Esophagus muscularis mucosa (tissue), 4 donors: ENCODE data around the gene AANAT. TPM values are rescaled to one million over a fixed set of nuclear protein-coding genes. Genes with fewer than 3 reads are reported as not detected.
A peak's percentile ranks its signal among the peaks of the same experiment; 100 is the strongest.

Experiments
- DNase-seq: peaks from one replicate; pipeline ENCODE4 v3.0.0-alpha.2; 2017; ENCODE audit errors: extremely low spot score
- H3K27ac ChIP-seq, 4 donors: fragments of 200-600 bp; sonication (generic); replicated peaks in 1 of 4; 1 replicate in 3 of 4; 2 replicates in 1 of 4; pipeline ENCODE4 v1.5.1; 2016 to 2019; ENCODE audit warnings: mild to moderate bottlenecking in 1 of 4
- H3K27me3 ChIP-seq, 4 donors: fragments of 200-600 bp; sonication (generic); one replicate each; pipeline versions ENCODE4 v1.5.1 to v1.6.0; 2016 to 2019
- H3K36me3 ChIP-seq, 4 donors: fragments of 200-600 bp; sonication (generic); one replicate each; pipeline ENCODE4 v1.5.1; 2016 to 2019
- H3K4me1 ChIP-seq, 4 donors: fragments of 200-600 bp; sonication (generic); one replicate each; pipeline ENCODE4 v1.5.1; 2016 to 2019
- H3K4me3 ChIP-seq, 4 donors: fragments of 200-600 bp; sonication (generic); 1 replicate in 2 of 4; 2 replicates in 2 of 4; pipeline ENCODE4 v1.5.1; 2016 to 2019; ENCODE audit warnings: mild to moderate bottlenecking in 4 of 4, moderate library complexity in 1 of 4
- H3K9me3 ChIP-seq, 4 donors: fragments of 200-600 bp; sonication (generic); 1 replicate in 3 of 4; 2 replicates in 1 of 4; pipeline ENCODE4 v1.5.1; 2016 to 2019
- EP300 ChIP-seq: sonication (generic); formaldehyde crosslinking; IDR thresholded peaks from one replicate; pipeline ENCODE4 v1.6.1; 2017; ENCODE audit warnings: antibody characterized with exemption
- POLR2A ChIP-seq: fragments of 450-650 bp; IDR thresholded peaks from one replicate; pipeline ENCODE4 v1.6.1; 2017; ENCODE audit warnings: antibody characterized with exemption, moderate library complexity, mild to moderate bottlenecking, low read depth
- POLR2AphosphoS5 ChIP-seq, 2 donors: sonication (generic); formaldehyde crosslinking; IDR thresholded peaks; one replicate each; pipeline ENCODE4 v1.6.1; 2017; ENCODE audit warnings: antibody characterized with exemption in 2 of 2
- WGBS: methylation state at CpG from one replicate; pipeline ENCODE4 v1.1.5; 2018; 5-methylcytosine and 5-hydroxymethylcytosine counted together
- intact Hi-C: fragments of 100-400 bp; cut with DNase I; formaldehyde crosslinking; loops from one replicate; pipeline ENCODE4 v1.15.1; 2023
- total RNA-seq, 4 donors: library from RNA; depleted of rRNA; stranded (reverse); fragments of >200 nt; gene quantifications; one replicate each; pipeline versions ENCODE4 v1.1.0 to v1.2.1, GENCODE V29; 2016
- TF ChIP-seq, protein P1 (sequence below), 3 experiments: fragments of 200-600 bp in 2 of 3; fragments of 450-650 bp in 1 of 3; sonication (generic) in 2 of 3; IDR thresholded peaks; one replicate each; pipeline ENCODE4 v1.5.1; 2017 to 2019; ENCODE audit warnings: antibody characterized with exemption in 3 of 3, mild to moderate bottlenecking in 2 of 3, moderate library complexity in 1 of 3

AANAT gene
- total RNA-seq, 4 donors from 2014 or later, result not detected

- H3K36me3 ChIP-seq, result peaks cover 0 to 56% (median 15%) of the 10 kb centered on the region in 4 donors
- peaks cover 0 to 8% (median 0%) of the 10 kb centered on the region in 4 donors for H3K4me1 ChIP-seq
- no peak overlapping the region for H3K4me3 ChIP-seq
- no peaks in the 10 kb centered on the region for H3K27me3 ChIP-seq
- WGBS, result 89% methylated on average over 19 of the region's 37 CpGs
- intact Hi-C loops, result no loop called here
- no peak overlapping the region for H3K27ac ChIP-seq
- DNase-seq, result no peak
- no peaks in the 10 kb centered on the region for H3K9me3 ChIP-seq
- TF ChIP-seq POLR2A (no peak), POLR2AphosphoS5 (IDR thresholded peaks at IDR 0.05) (no peak), EP300 (no peak)
- TF ChIP-seq, protein P1, sequence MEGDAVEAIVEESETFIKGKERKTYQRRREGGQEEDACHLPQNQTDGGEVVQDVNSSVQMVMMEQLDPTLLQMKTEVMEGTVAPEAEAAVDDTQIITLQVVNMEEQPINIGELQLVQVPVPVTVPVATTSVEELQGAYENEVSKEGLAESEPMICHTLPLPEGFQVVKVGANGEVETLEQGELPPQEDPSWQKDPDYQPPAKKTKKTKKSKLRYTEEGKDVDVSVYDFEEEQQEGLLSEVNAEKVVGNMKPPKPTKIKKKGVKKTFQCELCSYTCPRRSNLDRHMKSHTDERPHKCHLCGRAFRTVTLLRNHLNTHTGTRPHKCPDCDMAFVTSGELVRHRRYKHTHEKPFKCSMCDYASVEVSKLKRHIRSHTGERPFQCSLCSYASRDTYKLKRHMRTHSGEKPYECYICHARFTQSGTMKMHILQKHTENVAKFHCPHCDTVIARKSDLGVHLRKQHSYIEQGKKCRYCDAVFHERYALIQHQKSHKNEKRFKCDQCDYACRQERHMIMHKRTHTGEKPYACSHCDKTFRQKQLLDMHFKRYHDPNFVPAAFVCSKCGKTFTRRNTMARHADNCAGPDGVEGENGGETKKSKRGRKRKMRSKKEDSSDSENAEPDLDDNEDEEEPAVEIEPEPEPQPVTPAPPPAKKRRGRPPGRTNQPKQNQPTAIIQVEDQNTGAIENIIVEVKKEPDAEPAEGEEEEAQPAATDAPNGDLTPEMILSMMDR (IDR thresholded peaks at IDR 0.05), result no peak
Observed at GRCh38 chr17:76478730-76479514, 11.5 kb downstream of the AANAT start.

- H3K9me3 ChIP-seq, result no peaks in the 10 kb centered on the region
- DNase-seq, result no peak
- TF ChIP-seq, protein P1 (IDR thresholded peaks at IDR 0.05), result no peak
- TF ChIP-seq POLR2AphosphoS5 (IDR thresholded peaks at IDR 0.05) (no peak), EP300 (no peak)
- H3K27ac ChIP-seq, result no peak overlapping the region
- intact Hi-C loops, result no loop called here
- H3K4me1 ChIP-seq, result peaks cover 0 to 8% (median 0%) of the 10 kb centered on the region in 4 donors
- no peaks in the 10 kb centered on the region for H3K27me3 ChIP-seq
- 88% methylated on average over 5 of the region's 14 CpGs for whole genome bisulfite sequencing
- peaks cover 0 to 49% (median 11%) of the 10 kb centered on the region in 4 donors for H3K36me3 ChIP-seq
- no peak overlapping the region for H3K4me3 ChIP-seq
Observed at GRCh38 chr17:76479515-76480060, 12.2 kb downstream of the AANAT start.

GRCh38 chr17:76480632-76481031 is 13.2 kb downstream of the AANAT start:
- intact Hi-C loops, result no loop called here
- Histone ChIP-seq H3K4me1 (peaks cover 0 to 10% (median 2%) of the 10 kb centered on the region in 4 donors), H3K9me3 (no peaks in the 10 kb centered on the region), H3K27me3 (no peaks in the 10 kb centered on the region), H3K4me3 (no peak overlapping the region), H3K27ac (peak overlapping the region in 3 of 4 donors; percentile 5 to 50 (median 11)), H3K36me3 (peaks cover 0 to 46% (median 8%) of the 10 kb centered on the region in 4 donors)
- DNase-seq, result no peak
- peak in 1 of 2 donors; percentile 4 for TF ChIP-seq POLR2AphosphoS5 (IDR thresholded peaks at IDR 0.05)
- TF ChIP-seq, protein P1 (IDR thresholded peaks at IDR 0.05), result no peak
- 59% methylated on average over 12 of the region's 15 CpGs for WGBS

DNA sequence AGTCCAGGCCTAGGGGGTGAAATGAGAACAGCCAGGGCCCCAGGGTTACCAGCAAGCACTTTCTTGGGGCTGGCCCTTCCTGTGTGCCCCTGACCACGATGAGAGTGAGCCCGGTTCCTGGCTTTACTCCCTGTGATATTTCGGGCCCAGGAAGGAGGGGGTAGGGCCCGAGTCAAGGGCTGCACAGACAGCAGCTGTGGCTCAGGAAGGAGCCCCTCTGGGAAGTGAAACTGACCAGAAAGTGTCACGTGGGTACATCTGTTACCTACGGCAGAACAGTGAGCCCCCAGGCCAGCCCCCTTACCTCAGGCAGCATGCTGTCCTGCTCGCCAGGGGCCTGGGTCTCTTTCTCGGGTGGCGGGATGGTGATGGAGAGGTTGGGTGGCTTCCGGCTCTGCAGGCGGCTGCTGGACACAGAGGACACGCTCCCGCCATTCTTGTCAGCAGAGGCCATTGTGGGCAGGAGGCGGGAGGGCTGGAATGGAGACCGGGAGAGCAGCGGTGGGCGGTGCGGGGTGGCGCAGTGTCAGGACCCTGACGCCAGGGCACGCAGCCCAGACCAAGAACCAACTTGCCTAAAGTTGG is 13.8 kb downstream of the AANAT start:
- no peaks in the 10 kb centered on the region for H3K27me3 ChIP-seq
- WGBS, result 69% methylated on average over 15 of the region's 21 CpGs
- DNase-seq, result no peak

More for the DNA sequence above, 13.8 kb downstream of the AANAT start:
- TF ChIP-seq EP300, result no peak
- TF ChIP-seq POLR2A, result no peak
- TF ChIP-seq POLR2AphosphoS5 (IDR thresholded peaks at IDR 0.05), result no peak
- TF ChIP-seq, protein P1 (IDR thresholded peaks at IDR 0.05), result no peak
- peak overlapping the region in 1 of 4 donors; percentile 3 for H3K4me3 ChIP-seq
- H3K4me1 ChIP-seq, result peaks cover 0 to 10% (median 3%) of the 10 kb centered on the region in 4 donors
- H3K27ac ChIP-seq, result peak overlapping the region; percentile 5 to 50 (median 20)
- peaks cover 0 to 46% (median 8%) of the 10 kb centered on the region in 4 donors for H3K36me3 ChIP-seq
- intact Hi-C loops, result no loop called here
- no peaks in the 10 kb centered on the region for H3K9me3 ChIP-seq
